Measurements from ENCODE around the gene PMIS2.
"Not testable (repeated sequence)": the region's sequence is repeated elsewhere in the genome, so short reads cannot be mapped to it uniquely, and the experiment has no call there.

The PMIS2 gene

DNA sequence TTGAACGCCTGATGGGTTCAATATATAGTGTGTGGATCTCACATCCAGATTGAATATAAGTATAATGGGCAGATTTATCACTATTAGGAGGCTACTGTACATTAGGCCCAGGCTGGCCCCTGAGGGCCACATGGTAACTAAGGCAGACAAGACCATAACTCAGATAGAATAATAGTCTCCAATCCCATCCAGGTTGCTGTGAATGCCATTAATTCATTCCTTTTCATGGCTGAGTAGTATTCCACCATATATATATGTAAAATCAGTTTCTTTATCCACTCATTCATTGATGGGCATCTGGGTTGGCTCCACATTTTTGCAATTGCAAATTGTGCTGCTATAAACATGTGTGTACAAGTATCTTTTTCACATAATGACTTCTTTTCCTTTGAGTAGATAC is 8.1 kb upstream of the PMIS2 start:
- Histone ChIP-seq H3K27me3 (ENCODE audit: control insufficient read depth, insufficient read depth, low read length) (no peaks in the 10 kb centered on the region), H3K9ac (ENCODE audit: low read length) (no peak overlapping the region), H3K9me3 (ENCODE audit: control insufficient read depth, low read length) (no peaks in the 10 kb centered on the region), H3K4me1 (ENCODE audit: control insufficient read depth, insufficient read depth, low read length) (no peaks in the 10 kb centered on the region), H3K36me3 (ENCODE audit: control insufficient read depth, insufficient read depth, low read length) (no peaks in the 10 kb centered on the region), H3K4me3 (ENCODE audit: low read length) (no peak overlapping the region)

GRCh38 chr19:35578707-35579106 is 7.3 kb upstream of the PMIS2 start:
- Histone ChIP-seq H3K9ac (ENCODE audit: low read length) (no peak overlapping the region), H3K4me1 (ENCODE audit: control insufficient read depth, insufficient read depth, low read length) (no peaks in the 10 kb centered on the region), H3K36me3 (ENCODE audit: control insufficient read depth, insufficient read depth, low read length) (no peaks in the 10 kb centered on the region), H3K4me3 (ENCODE audit: low read length) (no peak overlapping the region), H3K9me3 (ENCODE audit: control insufficient read depth, low read length) (no peaks in the 10 kb centered on the region), H3K27me3 (ENCODE audit: control insufficient read depth, insufficient read depth, low read length) (no peaks in the 10 kb centered on the region)

- H3K9me3 ChIP-seq (ENCODE audit: control insufficient read depth, low read length): no peaks in the 10 kb centered on the region
- H3K27me3 ChIP-seq (ENCODE audit: control insufficient read depth, insufficient read depth, low read length): peaks cover 8% of the 10 kb centered on the region
- no peak overlapping the region for H3K9ac ChIP-seq (ENCODE audit: low read length)
- no peak overlapping the region for H3K4me3 ChIP-seq (ENCODE audit: low read length)
- no peaks in the 10 kb centered on the region for H3K36me3 ChIP-seq (ENCODE audit: control insufficient read depth, insufficient read depth, low read length)
- no peaks in the 10 kb centered on the region for H3K4me1 ChIP-seq (ENCODE audit: control insufficient read depth, insufficient read depth, low read length)
These were observed 3.2 kb upstream of the PMIS2 start for GRCh38 chr19:35582760-35583159.

DNA sequence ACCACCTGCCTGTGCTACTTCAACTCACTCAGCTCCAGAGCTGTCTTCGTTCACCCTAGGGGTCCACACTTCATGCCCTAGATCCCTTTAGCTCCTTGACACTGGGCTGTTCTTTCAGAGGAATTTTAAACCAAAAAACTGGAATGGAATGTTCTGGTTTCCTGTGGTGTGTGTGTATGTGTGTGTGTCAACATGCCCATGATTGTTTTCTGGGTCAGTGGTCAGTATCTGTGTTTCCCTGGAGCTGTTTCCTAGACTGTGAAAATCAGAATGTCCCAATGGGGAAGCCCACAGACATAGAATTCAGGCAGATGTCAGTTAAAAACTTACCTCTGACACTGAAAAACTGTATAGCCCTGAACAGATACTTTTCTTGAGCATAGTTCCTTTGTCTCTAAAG is 1.3 kb downstream of the PMIS2 start:
- Histone ChIP-seq H3K4me3 (ENCODE audit: low read length) (no peak overlapping the region), H3K9me3 (ENCODE audit: control insufficient read depth, low read length) (no peaks in the 10 kb centered on the region), H3K4me1 (ENCODE audit: control insufficient read depth, insufficient read depth, low read length) (no peaks in the 10 kb centered on the region), H3K36me3 (ENCODE audit: control insufficient read depth, insufficient read depth, low read length) (no peaks in the 10 kb centered on the region), H3K9ac (ENCODE audit: low read length) (no peak overlapping the region), H3K27me3 (ENCODE audit: control insufficient read depth, insufficient read depth, low read length) (peaks cover 8% of the 10 kb centered on the region)

GRCh38 chr19:35590875-35591274 is 4.9 kb downstream of the PMIS2 start:
- Histone ChIP-seq H3K27me3 (ENCODE audit: control insufficient read depth, insufficient read depth, low read length) (peaks cover under 1% of the 10 kb centered on the region), H3K4me3 (ENCODE audit: low read length) (no peak overlapping the region), H3K4me1 (ENCODE audit: control insufficient read depth, insufficient read depth, low read length) (no peaks in the 10 kb centered on the region), H3K9ac (ENCODE audit: low read length) (no peak overlapping the region), H3K9me3 (ENCODE audit: control insufficient read depth, low read length) (no peaks in the 10 kb centered on the region), H3K36me3 (ENCODE audit: control insufficient read depth, insufficient read depth, low read length) (no peaks in the 10 kb centered on the region)

DNA sequence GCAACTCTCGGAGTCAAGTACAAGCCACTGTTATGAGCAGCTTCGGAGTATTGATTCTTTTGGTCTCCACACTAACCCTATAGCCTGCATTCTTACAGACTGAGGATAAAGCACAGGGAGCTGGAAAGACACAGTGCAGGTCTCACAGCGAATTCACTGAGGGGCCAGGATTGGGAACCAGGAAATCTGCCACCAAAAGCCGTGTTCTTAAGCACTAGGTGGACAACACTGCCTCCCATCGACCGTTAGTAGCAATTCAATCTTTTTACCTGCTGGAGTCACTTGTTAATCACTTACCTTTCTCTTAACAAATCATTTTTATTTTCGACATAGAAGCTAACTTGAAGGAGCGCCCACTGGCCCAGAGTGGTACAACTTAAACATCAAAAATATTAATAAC is 6.3 kb downstream of the PMIS2 start:
- no peaks in the 10 kb centered on the region for H3K36me3 ChIP-seq (ENCODE audit: control insufficient read depth, insufficient read depth, low read length)
- no peaks in the 10 kb centered on the region for H3K4me1 ChIP-seq (ENCODE audit: control insufficient read depth, insufficient read depth, low read length)
- no peak overlapping the region for H3K4me3 ChIP-seq (ENCODE audit: low read length)
- H3K9ac ChIP-seq (ENCODE audit: low read length): no peak overlapping the region
- no peaks in the 10 kb centered on the region for H3K27me3 ChIP-seq (ENCODE audit: control insufficient read depth, insufficient read depth, low read length)
- H3K9me3 ChIP-seq (ENCODE audit: control insufficient read depth, low read length): no peaks in the 10 kb centered on the region

GRCh38 chr19:35595026-35595425 is 9.1 kb downstream of the PMIS2 start:
- not testable (repeated sequence) for H3K27me3 ChIP-seq (ENCODE audit: control insufficient read depth, insufficient read depth, low read length); H3K36me3 ChIP-seq (ENCODE audit: control insufficient read depth, insufficient read depth, low read length); H3K4me1 ChIP-seq (ENCODE audit: control insufficient read depth, insufficient read depth, low read length); H3K9me3 ChIP-seq (ENCODE audit: control insufficient read depth, low read length); H3K9ac ChIP-seq (ENCODE audit: low read length); H3K4me3 ChIP-seq (ENCODE audit: low read length)

- no peaks in the 10 kb centered on the region for H3K36me3 ChIP-seq (ENCODE audit: control insufficient read depth, insufficient read depth, low read length)
- no peaks in the 10 kb centered on the region for H3K27me3 ChIP-seq (ENCODE audit: control insufficient read depth, insufficient read depth, low read length)
- no peaks in the 10 kb centered on the region for H3K4me1 ChIP-seq (ENCODE audit: control insufficient read depth, insufficient read depth, low read length)
- no peak overlapping the region for H3K4me3 ChIP-seq (ENCODE audit: low read length)
- no peak overlapping the region for H3K9ac ChIP-seq (ENCODE audit: low read length)
- H3K9me3 ChIP-seq (ENCODE audit: control insufficient read depth, low read length): no peaks in the 10 kb centered on the region
These were observed 10.0 kb downstream of the PMIS2 start for GRCh38 chr19:35595928-35596327.

- no peaks in the 10 kb centered on the region for H3K27me3 ChIP-seq (ENCODE audit: control insufficient read depth, insufficient read depth, low read length)
- H3K4me1 ChIP-seq (ENCODE audit: control insufficient read depth, insufficient read depth, low read length): no peaks in the 10 kb centered on the region
- no peak overlapping the region for H3K9ac ChIP-seq (ENCODE audit: low read length)
These were observed 10.5 kb downstream of the PMIS2 start for GRCh38 chr19:35596366-35596999.

GRCh38 chr19:35601971-35602370 is 16.0 kb downstream of the PMIS2 start:
- no peak overlapping the region for H3K9ac ChIP-seq (ENCODE audit: low read length)

More at GRCh38 chr19:35596366-35596999, 10.5 kb downstream of the PMIS2 start:
- Histone ChIP-seq H3K36me3 (ENCODE audit: control insufficient read depth, insufficient read depth, low read length) (no peaks in the 10 kb centered on the region), H3K4me3 (ENCODE audit: low read length) (no peak overlapping the region), H3K9me3 (ENCODE audit: control insufficient read depth, low read length) (no peaks in the 10 kb centered on the region)

GRCh38 chr19:35604436-35604835 is 18.5 kb downstream of the PMIS2 start:
- not testable (repeated sequence) for H3K4me1 ChIP-seq (ENCODE audit: control insufficient read depth, insufficient read depth, low read length); H3K9me3 ChIP-seq (ENCODE audit: control insufficient read depth, low read length); H3K36me3 ChIP-seq (ENCODE audit: control insufficient read depth, insufficient read depth, low read length); H3K9ac ChIP-seq (ENCODE audit: low read length); H3K4me3 ChIP-seq (ENCODE audit: low read length); H3K27me3 ChIP-seq (ENCODE audit: control insufficient read depth, insufficient read depth, low read length)

More at GRCh38 chr19:35601971-35602370, 16.0 kb downstream of the PMIS2 start:
- no peaks in the 10 kb centered on the region for H3K36me3 ChIP-seq (ENCODE audit: control insufficient read depth, insufficient read depth, low read length)
- no peaks in the 10 kb centered on the region for H3K9me3 ChIP-seq (ENCODE audit: control insufficient read depth, low read length)
- peaks cover 6% of the 10 kb centered on the region for H3K4me1 ChIP-seq (ENCODE audit: control insufficient read depth, insufficient read depth, low read length)
- H3K27me3 ChIP-seq (ENCODE audit: control insufficient read depth, insufficient read depth, low read length): no peaks in the 10 kb centered on the region
- no peak overlapping the region for H3K4me3 ChIP-seq (ENCODE audit: low read length)

DNA sequence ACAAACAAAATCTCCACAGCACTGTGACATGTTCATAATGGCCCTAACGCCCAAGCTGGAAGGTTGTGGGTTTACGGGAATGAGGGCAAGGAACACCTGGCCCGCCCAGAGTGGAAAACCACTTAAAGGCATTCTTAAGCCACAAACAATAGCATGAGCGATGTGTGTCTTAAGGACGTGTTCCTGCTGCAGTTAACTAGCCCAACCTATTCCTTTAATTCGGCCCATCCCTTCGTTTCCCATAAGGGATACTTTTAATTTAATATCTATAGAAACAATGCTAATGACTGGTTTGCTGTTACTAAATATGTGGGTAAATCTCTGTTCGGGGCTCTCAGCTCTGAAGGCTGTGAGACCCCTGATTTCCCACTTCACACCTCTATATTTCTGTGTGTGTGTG is 21.2 kb downstream of the PMIS2 start:
- not testable (repeated sequence) for H3K4me1 ChIP-seq (ENCODE audit: control insufficient read depth, insufficient read depth, low read length); H3K27me3 ChIP-seq (ENCODE audit: control insufficient read depth, insufficient read depth, low read length); H3K9ac ChIP-seq (ENCODE audit: low read length); H3K36me3 ChIP-seq (ENCODE audit: control insufficient read depth, insufficient read depth, low read length); H3K4me3 ChIP-seq (ENCODE audit: low read length); H3K9me3 ChIP-seq (ENCODE audit: control insufficient read depth, low read length)

GRCh38 chr19:35607661-35608060 is 21.7 kb downstream of the PMIS2 start:
- Histone ChIP-seq H3K36me3 (ENCODE audit: control insufficient read depth, insufficient read depth, low read length) (no peaks in the 10 kb centered on the region), H3K9ac (ENCODE audit: low read length) (no peak overlapping the region), H3K4me3 (ENCODE audit: low read length) (no peak overlapping the region)

More at GRCh38 chr19:35607661-35608060, 21.7 kb downstream of the PMIS2 start:
- H3K27me3 ChIP-seq (ENCODE audit: control insufficient read depth, insufficient read depth, low read length): no peaks in the 10 kb centered on the region
- H3K4me1 ChIP-seq (ENCODE audit: control insufficient read depth, insufficient read depth, low read length): peaks cover 13% of the 10 kb centered on the region
- no peaks in the 10 kb centered on the region for H3K9me3 ChIP-seq (ENCODE audit: control insufficient read depth, low read length)
